Neuronal stem cell (in vitro differentiated cells): Measurements from ENCODE around the gene JAKMIP1.
A peak's percentile ranks its signal among the peaks of the same experiment; 100 is the strongest.
"Not testable (repeated sequence)": the region's sequence is repeated elsewhere in the genome, so short reads cannot be mapped to it uniquely, and the experiment has no call there.

ENCODE experiments used
- DNase-seq: peaks from one replicate; pipeline ENCODE4 v3.0.0-alpha.2; 2013; ENCODE audit warnings: low spot score
- H2AFZ ChIP-seq: one replicate; pipeline ENCODE4 v1.6.1; 2013; ENCODE audit warnings: mild to moderate bottlenecking, low read length, inconsistent platforms
- H2AK5ac ChIP-seq: 2 replicates; pipeline ENCODE4 v1.6.1; 2013; ENCODE audit warnings: low read depth, mild to moderate bottlenecking, inconsistent platforms, low read length, moderate library complexity, mixed read lengths
- H2BK120ac ChIP-seq: 2 replicates; pipeline ENCODE4 v1.6.1; 2013; ENCODE audit warnings: low read depth, mild to moderate bottlenecking, inconsistent platforms, low read length, moderate library complexity, mixed read lengths
- H2BK12ac ChIP-seq: one replicate; pipeline ENCODE4 v1.6.1; 2013; ENCODE audit warnings: low read length, inconsistent platforms
- H2BK15ac ChIP-seq: 2 replicates; pipeline ENCODE4 v1.6.1; 2013; ENCODE audit warnings: mild to moderate bottlenecking, low read length, inconsistent platforms, mixed read lengths
- H2BK5ac ChIP-seq: one replicate; pipeline ENCODE4 v1.6.1; 2013; ENCODE audit warnings: inconsistent platforms, mild to moderate bottlenecking, low read length, moderate library complexity
- H3K14ac ChIP-seq: one replicate; pipeline ENCODE4 v1.6.1; 2013; ENCODE audit warnings: low read length, inconsistent platforms
- H3K18ac ChIP-seq: 2 replicates; pipeline ENCODE4 v1.6.1; 2013; ENCODE audit warnings: low read length, inconsistent platforms
- H3K23ac ChIP-seq: 2 replicates; pipeline ENCODE4 v1.6.1; 2013; ENCODE audit warnings: low read depth, mild to moderate bottlenecking, mixed read lengths, low read length, inconsistent platforms; ENCODE audit not compliant: poor library complexity
- H3K27ac ChIP-seq: replicated peaks from 3 replicates; pipeline ENCODE4 v1.5.1; 2013; ENCODE audit warnings: low read length, inconsistent platforms
- H3K27me3 ChIP-seq, 3 experiments: 2 replicates each; pipeline ENCODE4 v1.6.1; 2013; ENCODE audit warnings: low read length in 3 of 3, mild to moderate bottlenecking in 2 of 3, inconsistent platforms in 1 of 3, low read depth in 1 of 3, mixed read lengths in 1 of 3, moderate library complexity in 1 of 3; ENCODE audit not compliant: control insufficient read depth in 3 of 3, insufficient read depth in 3 of 3
- H3K36me3 ChIP-seq, 2 donors: replicated peaks in 1 of 2; 2 replicates each; pipeline ENCODE4 v1.6.1; 2013; ENCODE audit warnings: low read length in 2 of 2; ENCODE audit not compliant: control insufficient read depth in 2 of 2, insufficient read depth in 2 of 2
- H3K4ac ChIP-seq: 2 replicates; pipeline ENCODE4 v1.6.1; 2013; ENCODE audit warnings: inconsistent platforms, mild to moderate bottlenecking, low read length, moderate library complexity
- H3K4me1 ChIP-seq, 2 donors: 1 replicate in 1 of 2; 2 replicates in 1 of 2; pipeline ENCODE4 v1.6.1; 2013; ENCODE audit warnings: low read length in 2 of 2, low read depth in 1 of 2; ENCODE audit not compliant: control insufficient read depth in 2 of 2, insufficient read depth in 1 of 2
- H3K4me2 ChIP-seq: one replicate; pipeline ENCODE4 v1.6.1; 2013; ENCODE audit warnings: mild to moderate bottlenecking, low read length, inconsistent platforms; ENCODE audit not compliant: insufficient read depth, poor library complexity, severe bottlenecking
- H3K4me3 ChIP-seq, 2 donors: 2 replicates each; pipeline ENCODE4 v1.5.1; 2013; ENCODE audit warnings: low read length in 2 of 2, mild to moderate bottlenecking in 2 of 2, inconsistent platforms in 1 of 2, moderate library complexity in 1 of 2
- H3K79me1 ChIP-seq: one replicate; pipeline ENCODE4 v1.6.1; 2013; ENCODE audit warnings: low read depth, mild to moderate bottlenecking, inconsistent platforms, low read length, moderate library complexity
- H3K9ac ChIP-seq: one replicate; pipeline ENCODE4 v1.6.1; 2013; ENCODE audit warnings: mild to moderate bottlenecking, low read depth, low read length, inconsistent platforms; ENCODE audit not compliant: poor library complexity
- H3K9me3 ChIP-seq, 2 donors: replicated peaks in 1 of 2; 2 replicates each; pipeline versions ENCODE3 to v1.6.1; 2013; ENCODE audit warnings: low read length in 2 of 2, mild to moderate bottlenecking in 2 of 2, inconsistent platforms in 1 of 2, low read depth in 1 of 2, mixed read lengths in 1 of 2, moderate library complexity in 1 of 2; ENCODE audit not compliant: control insufficient read depth in 2 of 2, insufficient read depth in 1 of 2
- H4K8ac ChIP-seq: one replicate; pipeline ENCODE4 v1.6.1; 2013; ENCODE audit warnings: low read depth, mild to moderate bottlenecking, inconsistent platforms, low read length, moderate library complexity
- H4K91ac ChIP-seq: one replicate; pipeline ENCODE4 v1.6.1; 2013; ENCODE audit warnings: low read length, low read depth, mild to moderate bottlenecking, inconsistent platforms; ENCODE audit not compliant: poor library complexity
- WGBS, 2 donors: extraction: QIAGEN DNeasy Blood & Tissue Kit; methylation state at CpG; one replicate each; pipeline ENCODE4 v1.1.7; 2013; ENCODE audit warnings: missing lambda C conversion rate in 2 of 2, mixed read lengths in 1 of 2; ENCODE audit not compliant: insufficient read length in 2 of 2, insufficient replicate concordance in 1 of 2; ENCODE audit errors: extremely low coverage in 2 of 2; 5-methylcytosine and 5-hydroxymethylcytosine counted together

The JAKMIP1 gene

GRCh38 chr4:6142511-6142910 is 57.8 kb downstream of the JAKMIP1 start:
- H3K27me3 ChIP-seq = no peaks in the 10 kb centered on the region
- H3K18ac ChIP-seq = peak overlapping the region; percentile 35
- H3K27ac ChIP-seq = no peak overlapping the region
- H2BK15ac ChIP-seq = no peak overlapping the region
- no peak overlapping the region for H3K14ac ChIP-seq
- DNase-seq = no peak
- peaks cover 0 to 1% of the 10 kb centered on the region in 2 donors for H3K9me3 ChIP-seq
- no peak overlapping the region for H3K4me3 ChIP-seq
- no peak overlapping the region for H3K4ac ChIP-seq
- H2AFZ ChIP-seq = no peak overlapping the region
- peak overlapping the region; percentile 34 for H2AK5ac ChIP-seq
- H4K8ac ChIP-seq = no peak overlapping the region
- no peak overlapping the region for H2BK120ac ChIP-seq
- no peak overlapping the region for H3K4me2 ChIP-seq
- H3K9ac ChIP-seq = no peak overlapping the region
- H2BK12ac ChIP-seq = no peak overlapping the region
- H3K36me3 ChIP-seq = no peaks in the 10 kb centered on the region
- H2BK5ac ChIP-seq = no peak overlapping the region
- WGBS, 2 donors = no CpG with 5 or more reads among the region's 7 CpGs
- H3K23ac ChIP-seq = no peak overlapping the region
- H3K4me1 ChIP-seq = no peaks in the 10 kb centered on the region
- no peaks in the 10 kb centered on the region for H3K79me1 ChIP-seq
- no peak overlapping the region for H4K91ac ChIP-seq

- H4K91ac ChIP-seq = no peak overlapping the region
- WGBS, 2 donors = no CpG with 5 or more reads among the region's 9 CpGs
- no peak overlapping the region for H3K18ac ChIP-seq
- H3K27ac ChIP-seq = no peak overlapping the region
- no peaks in the 10 kb centered on the region for H3K36me3 ChIP-seq
- H3K27me3 ChIP-seq = no peaks in the 10 kb centered on the region
- H2BK12ac ChIP-seq = no peak overlapping the region
- H3K9ac ChIP-seq = no peak overlapping the region
- H3K4ac ChIP-seq = no peak overlapping the region
- H2BK120ac ChIP-seq = no peak overlapping the region
- no peak overlapping the region for H4K8ac ChIP-seq
- no peak overlapping the region for H3K4me3 ChIP-seq
- H2BK5ac ChIP-seq = no peak overlapping the region
- no peak overlapping the region for H3K23ac ChIP-seq
- H2BK15ac ChIP-seq = no peak overlapping the region
- peaks cover 0 to 1% of the 10 kb centered on the region in 2 donors for H3K9me3 ChIP-seq
- no peak overlapping the region for H3K14ac ChIP-seq
- H2AK5ac ChIP-seq = no peak overlapping the region
- H3K79me1 ChIP-seq = no peaks in the 10 kb centered on the region
- no peaks in the 10 kb centered on the region for H3K4me1 ChIP-seq
- H3K4me2 ChIP-seq = no peak overlapping the region
- no peak overlapping the region for H2AFZ ChIP-seq
- DNase-seq = no peak
Observed at GRCh38 chr4:6141554-6141953, 58.8 kb downstream of the JAKMIP1 start.

- not testable (repeated sequence) for H3K27me3 ChIP-seq, H3K4me3 ChIP-seq, H2AK5ac ChIP-seq, H4K8ac ChIP-seq, H3K27ac ChIP-seq, H2BK12ac ChIP-seq, H3K4me1 ChIP-seq, H3K36me3 ChIP-seq, H3K18ac ChIP-seq, H3K4ac ChIP-seq, H3K14ac ChIP-seq, H3K4me2 ChIP-seq, H2AFZ ChIP-seq, H3K23ac ChIP-seq, H2BK5ac ChIP-seq, H3K9me3 ChIP-seq, DNase-seq, H3K79me1 ChIP-seq, H3K9ac ChIP-seq, H4K91ac ChIP-seq, H2BK120ac ChIP-seq, H2BK15ac ChIP-seq
- no CpG with 5 or more reads among the region's 14 CpGs for WGBS, 2 donors
Observed at GRCh38 chr4:6141021-6141420, 59.3 kb downstream of the JAKMIP1 start.

- WGBS, 2 donors = no CpG with 5 or more reads among the region's 3 CpGs
- H3K27me3 ChIP-seq = no peaks in the 10 kb centered on the region
- H3K4ac ChIP-seq = no peak overlapping the region
- no peak overlapping the region for H2BK15ac ChIP-seq
- no peaks in the 10 kb centered on the region for H3K79me1 ChIP-seq
- H3K27ac ChIP-seq = no peak overlapping the region
- no peak overlapping the region for H3K9ac ChIP-seq
- H2BK12ac ChIP-seq = no peak overlapping the region
- no peaks in the 10 kb centered on the region for H3K36me3 ChIP-seq
- DNase-seq = no peak
- H3K14ac ChIP-seq = peak overlapping the region; percentile 27
- H3K23ac ChIP-seq = no peak overlapping the region
- no peak overlapping the region for H4K91ac ChIP-seq
- H3K18ac ChIP-seq = peak overlapping the region; percentile 38
- H3K4me2 ChIP-seq = no peak overlapping the region
- H2AFZ ChIP-seq = no peak overlapping the region
- no peak overlapping the region for H3K4me3 ChIP-seq
- H2BK120ac ChIP-seq = no peak overlapping the region
- H3K4me1 ChIP-seq = no peaks in the 10 kb centered on the region
- no peak overlapping the region for H4K8ac ChIP-seq
- H3K9me3 ChIP-seq = peaks cover 0 to 3% of the 10 kb centered on the region in 2 donors
- no peak overlapping the region for H2BK5ac ChIP-seq
- peak overlapping the region; percentile 48 for H2AK5ac ChIP-seq
Observed at GRCh38 chr4:6137747-6138135, 62.6 kb downstream of the JAKMIP1 start.
